ENCODE results near the gene SRRM5.
"Not testable (repeated sequence)": the region's sequence is repeated elsewhere in the genome, so short reads cannot be mapped to it uniquely, and the experiment has no call there.

Gene SRRM5

GRCh38 chr19:43592800-43593350, 19.0 kb upstream of the SRRM5 start:
- DNase-seq: no peak

DNA sequence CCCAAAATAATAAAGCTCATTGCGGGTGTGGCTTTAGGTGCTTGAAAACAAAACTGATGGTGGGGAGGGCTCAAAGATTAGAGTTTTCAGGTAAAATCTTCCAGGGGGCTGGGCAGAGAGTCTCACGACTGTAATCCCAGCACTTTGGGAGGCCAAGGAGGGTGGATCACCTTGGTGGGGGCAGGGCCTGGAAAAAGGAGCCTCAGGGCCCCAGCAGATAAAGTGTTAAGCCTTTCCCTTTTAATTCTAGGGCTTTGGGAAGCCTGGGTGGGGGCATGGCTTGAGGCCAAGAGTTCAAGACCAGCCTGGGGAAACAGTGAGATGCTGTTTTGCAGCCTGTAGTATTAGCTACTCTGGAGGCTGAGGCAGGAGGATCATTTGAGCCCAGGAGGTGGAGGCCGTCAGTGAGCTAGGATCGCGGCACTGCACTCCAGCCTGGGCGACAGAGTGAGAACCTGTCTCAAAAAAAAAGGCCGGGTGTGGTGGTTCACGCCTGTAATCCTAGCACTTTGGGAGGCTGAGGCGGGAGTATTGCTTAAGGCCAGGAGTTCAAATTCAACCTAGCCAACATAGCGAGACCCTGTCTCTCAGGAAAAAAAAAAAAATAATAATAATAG, 17.7 kb upstream of the SRRM5 start:
- no peak for DNase-seq

- no peak for DNase-seq
Measured at GRCh38 chr19:43594710-43595604, 16.9 kb upstream of the SRRM5 start.

- no peak for DNase-seq
Measured at GRCh38 chr19:43595605-43595998, 16.3 kb upstream of the SRRM5 start.

GRCh38 chr19:43595999-43596841, 15.7 kb upstream of the SRRM5 start, which contains the start of the genes IRGQ and ZNF576:
Gene IRGQ (minus strand): TSS chr19:43596134. CDS start chr19:43595338, 796 bp downstream.
Gene ZNF576 (plus strand): TSS chr19:43596595. CDS start chr19:43597109, 514 bp downstream.
- DNase-seq: peak; percentile 98

- DNase-seq: no peak
Measured at GRCh38 chr19:43596842-43597461, 14.9 kb upstream of the SRRM5 start.

GRCh38 chr19:43597876-43598275, 14.0 kb upstream of the SRRM5 start:
- DNase-seq: no peak

DNA sequence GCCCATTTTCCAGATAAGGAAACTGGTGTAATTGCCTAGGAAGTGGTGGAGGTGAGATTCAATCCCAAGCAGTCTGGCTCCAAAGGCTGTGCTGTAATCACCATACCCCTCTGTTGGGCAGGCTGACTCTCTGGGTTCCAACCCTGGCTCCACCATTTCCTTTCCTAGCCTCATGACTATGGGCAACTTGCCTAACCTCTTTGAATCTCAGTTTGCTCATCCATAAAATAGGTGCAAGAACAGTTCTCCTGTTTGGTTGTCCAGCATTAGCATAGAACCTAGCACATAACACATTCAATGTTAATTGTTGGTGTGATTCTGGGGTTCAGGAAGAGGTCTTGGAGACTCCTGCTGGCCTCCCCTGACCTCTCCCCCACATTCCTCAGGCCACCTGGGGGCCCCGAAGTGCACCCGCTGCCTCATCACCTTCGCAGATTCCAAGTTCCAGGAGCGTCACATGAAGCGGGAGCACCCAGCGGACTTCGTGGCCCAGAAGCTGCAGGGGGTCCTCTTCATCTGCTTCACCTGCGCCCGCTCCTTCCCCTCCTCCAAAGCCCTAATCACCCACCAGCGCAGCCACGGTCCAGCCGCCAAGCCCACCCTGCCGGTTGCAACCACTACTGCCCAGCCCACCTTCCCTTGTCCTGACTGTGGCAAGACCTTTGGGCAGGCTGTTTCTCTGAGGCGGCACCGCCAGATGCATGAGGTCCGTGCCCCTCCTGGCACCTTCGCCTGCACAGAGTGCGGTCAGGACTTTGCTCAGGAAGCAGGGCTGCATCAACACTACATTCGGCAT, 13.2 kb upstream of the SRRM5 start:
- DNase-seq: no peak

GRCh38 chr19:43599635-43600295, 12.1 kb upstream of the SRRM5 start:
- DNase-seq: no peak

- DNase-seq: not testable (repeated sequence)
Measured at GRCh38 chr19:43600326-43600725, 11.6 kb upstream of the SRRM5 start.

DNA sequence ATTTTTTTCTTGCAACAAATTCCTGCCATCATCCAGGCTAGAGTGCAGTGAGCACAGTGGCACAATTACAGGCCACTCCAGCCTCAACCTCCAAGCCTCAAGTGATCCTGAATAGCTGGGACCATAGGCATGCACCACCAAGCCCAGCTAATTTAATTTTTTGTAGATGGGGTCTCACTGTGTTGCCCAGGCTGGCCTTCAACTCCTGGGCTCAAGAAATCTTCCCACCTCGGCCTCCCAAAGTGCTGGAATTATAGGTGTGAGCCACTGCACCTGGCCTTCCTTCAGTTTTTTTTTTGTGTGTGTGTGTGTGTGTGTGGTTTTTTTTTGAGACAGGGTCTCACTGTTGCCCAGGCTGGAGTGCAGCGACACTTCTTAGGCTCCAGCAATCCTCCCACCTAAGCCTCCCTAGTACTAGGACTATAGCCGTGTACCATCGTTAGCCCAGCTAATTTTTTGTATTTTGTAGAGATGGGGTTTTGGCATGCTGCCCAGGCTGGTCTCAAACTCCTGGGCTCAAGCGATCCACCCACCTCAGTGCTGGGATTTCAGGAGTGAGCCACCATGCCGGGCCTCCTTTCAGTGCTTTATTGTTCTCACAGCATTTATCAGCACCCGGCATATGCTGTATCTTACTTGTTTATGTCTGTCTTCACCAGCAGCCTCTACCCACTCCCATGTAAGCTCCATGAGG, 5.9 kb upstream of the SRRM5 start:
- no peak for DNase-seq

DNA sequence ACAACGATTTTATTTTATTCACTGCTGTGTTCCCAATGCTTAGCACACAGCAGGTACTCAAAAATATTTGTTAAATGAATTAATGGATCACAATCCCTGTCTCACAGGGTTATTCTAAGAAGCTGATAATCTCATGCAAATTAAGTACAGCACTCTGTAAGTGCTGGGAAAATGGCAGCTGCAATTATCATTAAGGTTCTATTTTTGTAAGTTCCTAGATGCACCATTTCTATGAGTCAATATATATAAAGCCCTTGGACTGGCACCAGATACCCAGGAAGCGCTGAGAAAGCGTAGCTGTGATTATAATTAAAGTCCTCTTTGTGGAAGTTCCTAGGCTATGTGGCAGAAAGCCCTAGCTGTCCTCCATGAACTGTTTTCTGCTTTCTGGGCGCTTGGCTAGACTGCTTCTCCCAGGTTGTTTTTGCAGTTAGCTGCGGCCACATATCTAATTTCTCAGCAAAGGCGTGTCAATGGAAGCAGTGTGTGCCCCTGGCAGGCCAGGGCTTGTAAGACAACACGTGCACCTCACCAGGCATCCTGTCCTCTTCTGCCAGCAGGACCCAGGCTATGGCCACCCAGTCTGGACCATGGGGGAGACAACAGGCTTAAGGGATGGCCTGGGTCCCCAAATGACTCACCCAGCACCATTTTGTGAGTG, 5.2 kb upstream of the SRRM5 start:
- no peak for DNase-seq

DNA sequence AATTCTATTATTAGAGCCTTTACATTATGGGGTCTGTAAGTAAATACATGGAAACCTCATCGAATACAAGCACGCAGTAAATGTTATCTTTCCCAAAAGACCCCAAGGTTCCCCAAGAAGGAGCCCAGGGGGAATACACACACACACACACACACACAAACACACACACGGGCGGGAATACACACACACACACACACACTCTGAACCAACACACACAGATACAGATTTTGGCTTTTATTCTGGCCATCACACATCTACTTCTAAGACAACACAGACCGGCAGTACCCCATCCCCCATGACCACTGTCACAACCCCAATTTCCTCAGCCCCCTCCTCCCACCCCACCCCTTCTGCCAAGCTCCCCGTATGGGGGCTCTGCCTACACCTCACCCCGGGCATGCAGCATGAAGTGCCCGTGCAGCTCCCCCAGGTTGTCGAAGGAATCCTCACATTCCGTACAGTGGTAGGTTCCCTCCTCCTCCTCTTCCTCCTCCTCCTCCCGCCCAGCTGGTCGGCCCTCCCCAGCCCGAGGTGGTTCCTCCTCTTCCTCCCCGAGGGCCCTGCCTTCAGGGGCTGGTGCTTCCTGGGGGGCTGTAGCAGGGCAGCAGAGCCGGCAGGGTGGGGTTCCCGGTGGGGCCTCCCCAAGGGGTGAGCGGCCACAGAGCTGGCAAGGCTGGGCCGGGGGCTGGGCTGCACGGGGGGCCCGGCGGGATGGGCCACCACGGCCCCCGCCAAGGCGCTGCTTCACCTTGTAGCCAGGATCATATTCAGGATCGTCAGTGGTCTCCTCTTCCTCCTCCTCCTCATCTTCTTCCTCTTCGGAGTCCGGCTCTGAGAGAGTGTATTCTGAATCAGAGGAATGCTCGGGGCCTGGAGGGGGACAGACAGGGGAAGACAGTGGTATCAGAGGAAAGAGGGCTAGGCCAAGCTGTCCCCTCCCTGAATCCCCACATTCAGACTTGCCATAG, 4.4 kb upstream of the SRRM5 start:
- DNase-seq: no peak

DNA sequence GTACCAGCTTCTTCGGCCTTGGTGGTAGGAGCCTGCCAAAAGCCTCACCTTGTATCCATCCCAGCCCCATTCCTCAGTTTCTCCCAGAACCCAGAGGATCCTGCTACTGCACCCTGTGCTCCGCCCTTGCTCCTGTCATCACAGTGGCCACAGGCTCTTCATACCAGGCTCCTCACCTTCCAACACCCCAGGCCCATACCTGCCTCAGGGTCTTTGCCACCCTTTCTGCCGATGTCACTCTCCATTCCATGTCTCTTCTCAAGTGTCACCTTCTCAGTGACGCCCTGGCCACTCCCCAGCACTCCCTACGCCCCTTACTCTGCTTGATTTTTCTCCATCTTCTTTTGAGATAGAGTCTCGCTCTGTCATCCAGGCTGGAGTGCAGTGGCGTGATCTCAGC, 2.0 kb upstream of the SRRM5 start:
- no peak for DNase-seq

DNA sequence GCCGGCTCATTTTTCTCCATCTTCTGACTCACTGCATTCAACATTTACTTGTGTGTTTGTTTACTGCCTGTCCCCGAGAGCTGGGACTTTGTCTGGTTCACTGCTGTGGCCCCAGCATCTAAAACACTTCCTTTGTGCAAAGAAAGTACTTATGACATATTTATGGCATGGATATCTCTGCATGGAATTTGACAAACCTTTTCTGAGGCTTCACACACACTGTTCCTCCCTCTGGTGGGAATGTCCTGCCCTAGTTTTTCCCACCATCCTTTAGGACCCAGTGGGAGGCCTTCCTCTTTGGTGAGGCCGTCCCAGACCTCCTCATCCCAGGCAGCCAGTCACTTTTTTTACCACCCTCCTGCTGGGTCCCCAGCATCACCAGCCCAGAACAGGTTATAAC, 1.4 kb upstream of the SRRM5 start:
- no peak for DNase-seq

DNA sequence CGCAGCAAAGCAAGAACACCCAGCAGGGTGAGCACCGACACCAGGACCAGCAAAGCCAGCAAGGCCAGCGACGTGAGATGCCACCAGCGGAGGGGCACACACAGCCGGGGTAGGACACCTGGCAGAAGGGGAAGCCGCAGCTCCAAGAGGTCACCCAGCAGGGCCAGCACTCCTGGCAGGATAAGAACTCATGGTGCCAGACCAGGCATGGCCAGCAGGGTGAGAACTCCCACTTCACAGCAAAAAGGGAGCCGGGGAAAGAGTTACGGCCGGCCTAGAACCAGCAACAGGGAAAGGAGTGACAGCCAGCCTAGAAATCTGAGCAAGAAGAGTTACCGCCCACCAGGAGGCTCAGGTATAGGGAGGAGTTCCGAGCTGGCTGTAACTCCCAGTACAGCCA, 486 bp downstream of the SRRM5 start:
- DNase-seq: no peak

- no peak for DNase-seq
Measured at GRCh38 chr19:43616306-43616705, 4.4 kb downstream of the SRRM5 start.

DNA sequence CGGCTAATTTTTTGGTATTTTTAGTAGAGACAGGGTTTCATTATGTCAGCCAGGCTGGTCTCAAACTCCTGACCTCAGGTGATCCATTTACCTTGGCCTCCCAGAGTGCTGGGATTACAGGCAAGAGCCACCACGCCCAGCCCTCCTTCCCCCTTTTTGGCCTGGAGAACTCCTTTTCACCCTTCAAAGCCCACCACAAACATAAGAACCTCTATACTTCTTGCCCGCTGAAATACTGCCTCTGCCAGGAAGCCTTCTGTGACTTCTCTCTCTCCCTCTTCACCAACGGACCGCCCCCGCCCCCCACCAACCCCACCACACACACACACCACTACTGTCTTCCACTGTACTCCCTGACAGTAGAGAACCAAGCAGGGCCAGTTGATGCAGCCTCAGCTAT, 5.1 kb downstream of the SRRM5 start:
- no peak for DNase-seq

GRCh38 chr19:43618921-43619261, 7.0 kb downstream of the SRRM5 start:
- no peak for DNase-seq
